Inflammatory macrophage treated with lipopolysaccharide for 1 hour (primary cell): ENCODE data around the gene FOXJ1.

Experiments used
- DNase-seq, 2 donors: peaks; one replicate each; pipeline ENCODE4 v3.0.0-alpha.2; 2020 to 2022

Gene FOXJ1

GRCh38 chr17:76140661-76141211 is 309 bp downstream of the FOXJ1 start:
- DNase-seq = no peak

GRCh38 chr17:76139801-76140660 is 1.0 kb downstream of the FOXJ1 start:
- no peak for DNase-seq

- no peak for DNase-seq
Observed at GRCh38 chr17:76138896-76139752, 1.9 kb downstream of the FOXJ1 start.

- no peak for DNase-seq
Observed at GRCh38 chr17:76138234-76138895, 2.7 kb downstream of the FOXJ1 start.

GRCh38 chr17:76137351-76138233 is 3.5 kb downstream of the FOXJ1 start:
- DNase-seq = no peak

GRCh38 chr17:76137001-76137350 is 4.1 kb downstream of the FOXJ1 start:
- DNase-seq = no peak

- DNase-seq = no peak
Observed at GRCh38 chr17:76136276-76137000, 4.6 kb downstream of the FOXJ1 start.

- DNase-seq = no peak
Observed at GRCh38 chr17:76135810-76136188, 5.2 kb downstream of the FOXJ1 start.

- DNase-seq = no peak
Observed at GRCh38 chr17:76134911-76135809, 5.9 kb downstream of the FOXJ1 start.

GRCh38 chr17:76132574-76133338 is 8.3 kb downstream of the FOXJ1 start:
- DNase-seq = no peak

GRCh38 chr17:76131692-76132573 is 9.1 kb downstream of the FOXJ1 start:
- DNase-seq = no peak

GRCh38 chr17:76131051-76131691 is 9.9 kb downstream of the FOXJ1 start:
- no peak for DNase-seq

- DNase-seq = no peak
Observed at GRCh38 chr17:76130473-76130872, 10.6 kb downstream of the FOXJ1 start.

- no peak for DNase-seq
Observed at GRCh38 chr17:76125922-76126321, 15.1 kb downstream of the FOXJ1 start.

GRCh38 chr17:76125391-76125675 is 15.7 kb downstream of the FOXJ1 start:
- DNase-seq = no peak

GRCh38 chr17:76124582-76125390 is 16.3 kb downstream of the FOXJ1 start:
- DNase-seq = peak in 1 of 2 donors; percentile 10
